Subcutaneous adipose tissue (tissue), 4 donors: Measurements from ENCODE around the gene PIP5K1B. TPM values are rescaled to one million over a fixed set of nuclear protein-coding genes. Genes with fewer than 3 reads are reported as not detected.

Experiments
- total RNA-seq, 4 donors: library from RNA; depleted of rRNA; stranded (reverse); fragments of >200 nt; gene quantifications; one replicate each; pipeline ENCODE4 v1.1.0, GENCODE V29; 2016
- TF ChIP-seq, protein P1 (sequence below): fragments of 450-650 bp; IDR thresholded peaks from one replicate; pipeline ENCODE4 v1.5.1; 2016; ENCODE audit warnings: low read depth, mild to moderate bottlenecking, control low read depth, antibody characterized with exemption, moderate library complexity

The PIP5K1B gene
- total RNA-seq, 4 donors from 2014 or later = 0.88 to 4.4 (median 1.4) TPM

DNA sequence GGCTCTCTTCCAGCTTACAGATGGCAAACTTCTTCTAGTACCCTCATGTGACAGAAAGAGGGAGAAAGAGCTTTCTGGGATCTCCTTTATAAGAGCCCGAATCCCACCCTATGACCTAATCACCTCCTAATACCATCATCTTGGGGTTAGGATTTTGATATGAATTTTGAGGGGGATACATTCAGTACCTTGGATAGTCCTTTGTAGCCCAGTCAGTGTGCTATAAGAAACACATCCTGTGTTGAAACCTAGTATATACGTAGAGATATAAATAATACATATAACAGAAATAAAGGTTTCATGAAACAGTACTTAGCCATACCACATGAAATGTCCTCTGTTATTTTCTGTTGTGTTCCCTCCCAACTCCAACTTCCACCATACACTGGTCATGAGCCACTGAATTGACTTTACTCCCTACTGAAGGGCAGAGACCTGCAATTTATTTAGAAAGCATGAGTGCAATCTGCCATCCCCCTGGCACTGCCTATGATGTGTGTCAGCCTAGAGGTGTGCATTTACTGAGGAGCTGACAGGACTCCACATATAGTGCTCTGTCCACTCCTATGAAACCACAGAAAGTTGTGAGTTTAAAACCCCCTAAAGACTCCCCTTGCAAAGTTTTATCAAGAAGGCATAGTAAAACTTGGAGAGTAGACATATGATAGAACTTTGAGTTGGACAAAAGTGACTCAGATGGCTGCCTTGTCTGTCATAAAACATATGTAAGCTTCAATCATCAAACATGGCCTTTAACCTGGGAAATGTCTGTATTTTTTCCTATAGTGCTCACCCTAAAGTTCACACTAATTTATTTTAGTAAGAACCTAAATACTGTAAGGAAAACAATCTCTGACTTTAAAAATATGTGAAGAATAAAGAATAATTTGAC, 12.8 kb downstream of the PIP5K1B start:
- TF ChIP-seq, protein P1, sequence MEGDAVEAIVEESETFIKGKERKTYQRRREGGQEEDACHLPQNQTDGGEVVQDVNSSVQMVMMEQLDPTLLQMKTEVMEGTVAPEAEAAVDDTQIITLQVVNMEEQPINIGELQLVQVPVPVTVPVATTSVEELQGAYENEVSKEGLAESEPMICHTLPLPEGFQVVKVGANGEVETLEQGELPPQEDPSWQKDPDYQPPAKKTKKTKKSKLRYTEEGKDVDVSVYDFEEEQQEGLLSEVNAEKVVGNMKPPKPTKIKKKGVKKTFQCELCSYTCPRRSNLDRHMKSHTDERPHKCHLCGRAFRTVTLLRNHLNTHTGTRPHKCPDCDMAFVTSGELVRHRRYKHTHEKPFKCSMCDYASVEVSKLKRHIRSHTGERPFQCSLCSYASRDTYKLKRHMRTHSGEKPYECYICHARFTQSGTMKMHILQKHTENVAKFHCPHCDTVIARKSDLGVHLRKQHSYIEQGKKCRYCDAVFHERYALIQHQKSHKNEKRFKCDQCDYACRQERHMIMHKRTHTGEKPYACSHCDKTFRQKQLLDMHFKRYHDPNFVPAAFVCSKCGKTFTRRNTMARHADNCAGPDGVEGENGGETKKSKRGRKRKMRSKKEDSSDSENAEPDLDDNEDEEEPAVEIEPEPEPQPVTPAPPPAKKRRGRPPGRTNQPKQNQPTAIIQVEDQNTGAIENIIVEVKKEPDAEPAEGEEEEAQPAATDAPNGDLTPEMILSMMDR = no peak

DNA sequence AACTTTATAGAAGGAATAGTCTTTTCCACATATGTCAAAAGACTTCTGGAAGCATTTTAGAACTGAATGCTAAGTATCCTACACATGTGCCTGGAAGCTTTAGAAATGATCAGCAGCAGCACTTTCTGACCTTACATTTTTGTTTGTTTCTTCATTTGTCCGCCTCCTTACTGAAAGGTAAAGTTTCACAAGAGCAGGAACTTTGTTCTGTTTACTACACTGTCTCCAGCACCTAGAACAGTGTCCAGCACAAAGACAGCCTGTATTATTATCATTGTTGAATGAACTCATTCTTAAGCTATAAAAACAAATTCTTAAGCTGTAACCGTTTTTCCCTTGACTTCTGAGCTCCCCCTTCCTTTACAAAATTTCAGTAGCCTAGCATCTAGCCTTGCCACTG, 14.8 kb downstream of the PIP5K1B start:
- TF ChIP-seq, protein P1 = no peak

DNA sequence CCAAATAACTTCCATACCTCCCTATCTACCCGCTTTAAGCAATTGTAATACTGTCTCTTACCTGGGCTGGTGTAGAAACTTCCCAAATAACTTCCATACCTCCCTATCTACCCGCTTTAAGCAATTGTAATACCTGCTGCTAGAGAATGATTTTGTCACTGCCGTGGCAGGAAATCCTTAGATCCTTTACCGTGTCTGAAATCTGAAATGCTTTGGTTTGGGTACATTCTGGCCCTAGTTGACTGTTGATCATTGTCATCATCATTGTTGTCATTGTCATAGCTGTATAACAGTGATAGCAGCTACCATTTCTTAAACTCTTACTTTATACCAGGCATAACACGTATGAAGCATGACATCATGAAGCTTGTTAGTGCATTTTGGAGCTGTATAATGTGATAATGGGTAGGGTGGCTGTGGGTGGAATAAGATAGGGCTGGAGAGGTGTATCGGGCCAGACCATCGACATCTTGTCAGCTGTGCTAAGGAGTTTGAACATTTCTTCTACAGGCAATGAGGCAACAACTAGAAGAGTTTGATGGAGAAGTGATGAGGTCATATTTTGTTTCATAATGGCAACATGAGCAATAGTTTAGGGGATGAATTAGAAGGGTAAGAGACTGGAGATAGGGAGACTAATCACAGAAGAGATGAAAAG, 15.7 kb downstream of the PIP5K1B start:
- TF ChIP-seq, protein P1 = no peak

DNA sequence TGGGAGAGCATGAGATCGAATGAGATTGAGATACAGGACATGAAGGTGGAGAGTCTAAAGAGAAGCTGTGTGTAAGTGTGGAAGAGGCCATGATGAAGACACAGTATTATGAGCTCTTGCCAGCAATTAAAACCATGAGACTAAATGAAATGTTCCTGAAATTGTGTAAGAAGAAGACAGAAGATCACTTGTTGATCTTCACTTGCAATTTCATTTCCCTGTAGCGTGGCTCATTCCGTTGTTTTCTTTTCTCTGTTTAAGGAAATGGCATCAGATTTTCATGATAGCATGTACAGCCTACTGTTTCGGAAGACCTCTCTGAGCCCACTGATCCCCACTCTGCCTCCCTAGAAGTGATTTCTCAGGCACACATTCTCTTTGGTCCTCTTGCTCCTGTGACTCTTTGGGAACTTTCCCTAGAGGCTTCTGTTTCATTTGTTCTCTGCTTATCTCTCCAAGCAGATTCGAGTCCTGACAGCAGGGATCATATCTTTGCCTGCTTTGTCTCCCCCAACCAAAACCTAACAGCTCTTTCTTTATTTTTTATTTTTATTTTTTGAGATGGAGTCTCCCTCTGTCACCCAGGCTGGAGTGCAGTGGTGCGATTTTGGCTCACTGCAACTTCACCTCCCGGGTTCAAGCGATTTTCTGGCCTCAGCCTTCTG, 16.8 kb downstream of the PIP5K1B start:
- TF ChIP-seq, protein P1 = no peak

DNA sequence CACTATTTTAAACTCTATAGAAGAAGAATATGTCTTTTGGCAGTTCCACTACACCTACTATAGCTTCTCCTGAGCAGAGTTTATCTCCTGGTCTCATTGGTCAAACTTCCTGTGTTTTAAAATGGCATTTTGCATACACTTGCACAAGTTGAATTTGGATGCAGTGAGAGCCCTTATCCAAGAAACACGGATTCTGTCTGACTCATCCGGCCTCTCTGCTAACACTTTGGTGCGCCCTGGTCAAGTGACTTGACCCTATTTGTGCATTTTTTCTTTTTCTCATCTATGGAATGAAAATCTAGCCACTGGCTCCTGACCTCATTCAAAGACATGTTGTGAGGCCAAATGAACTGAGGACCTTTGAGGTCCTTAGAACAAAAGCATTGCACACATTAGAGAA, 20.0 kb downstream of the PIP5K1B start:
- TF ChIP-seq, protein P1 = no peak

DNA sequence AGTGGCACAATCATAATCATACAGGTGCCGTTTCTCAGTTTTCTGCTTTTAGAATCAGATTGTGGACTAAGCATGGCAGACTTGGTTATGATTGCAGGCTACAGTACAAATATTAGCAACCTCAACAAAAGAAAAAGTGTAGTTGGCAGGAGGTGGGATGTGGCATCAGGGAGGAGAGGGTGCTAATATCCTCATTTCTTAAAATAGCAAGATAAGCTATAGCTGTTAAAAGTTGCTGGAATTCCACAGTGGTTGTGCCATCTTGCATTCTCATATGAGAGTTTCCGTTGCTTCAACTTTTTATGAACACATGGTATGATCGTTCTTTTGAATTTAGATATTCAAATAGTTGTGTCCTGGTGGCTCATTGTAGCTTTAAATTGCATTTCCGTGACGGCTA, 21.4 kb downstream of the PIP5K1B start:
- TF ChIP-seq, protein P1 = no peak

DNA sequence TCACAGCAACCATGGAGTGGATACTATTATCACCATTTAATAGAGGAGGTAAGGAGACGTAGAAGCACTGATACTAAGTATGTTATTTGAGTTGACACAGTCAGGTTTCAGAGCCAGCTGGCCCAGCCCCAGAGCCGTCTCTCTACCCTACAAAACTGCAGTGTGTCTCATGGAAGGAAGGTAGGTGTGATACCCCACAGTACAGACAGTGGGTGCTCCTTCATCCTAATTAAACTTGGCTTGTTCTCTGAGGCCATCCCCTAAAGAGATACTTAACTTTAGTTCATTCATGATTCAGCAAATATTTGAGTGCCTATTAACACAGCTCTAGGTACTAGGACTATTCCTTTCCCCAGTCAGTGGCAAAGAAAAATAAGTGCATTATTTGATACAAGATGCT, 22.6 kb downstream of the PIP5K1B start:
- TF ChIP-seq, protein P1 = no peak
